HEK293 (cell line): Measurements from ENCODE around the gene LCN12.

Experiments
- BCL11A ChIP-seq: fragments of 450-650 bp; formaldehyde crosslinking; IDR thresholded peaks from 2 replicates; pipeline ENCODE4 v1.5.1; 2016; ENCODE audit warnings: low read depth, missing biosample characterization, missing genetic modification characterization
- GLI2 ChIP-seq: fragments of 450-650 bp; formaldehyde crosslinking; IDR thresholded peaks from 2 replicates; pipeline ENCODE4; 2017; ENCODE audit warnings: missing biosample characterization, missing genetic modification characterization, low read depth, borderline replicate concordance
- PRDM1 ChIP-seq: fragments of 450-650 bp; formaldehyde crosslinking; IDR thresholded peaks from 2 replicates; pipeline ENCODE4; 2016; ENCODE audit warnings: missing biosample characterization, missing genetic modification characterization
- RBAK ChIP-seq: fragments of 450-650 bp; formaldehyde crosslinking; IDR thresholded peaks from 2 replicates; pipeline ENCODE4 v1.5.1; 2016; ENCODE audit warnings: missing biosample characterization, missing genetic modification characterization
- ZBTB7A ChIP-seq: fragments of 450-650 bp; formaldehyde crosslinking; IDR thresholded peaks from 2 replicates; pipeline ENCODE4 v1.5.1; 2016; ENCODE audit warnings: low read depth, missing biosample characterization, missing genetic modification characterization
- ZNF23 ChIP-seq: fragments of 450-650 bp; formaldehyde crosslinking; IDR thresholded peaks from 2 replicates; pipeline ENCODE4 v1.5.1; 2016; ENCODE audit warnings: missing biosample characterization, missing genetic modification characterization, borderline replicate concordance
- ZNF350 ChIP-seq: fragments of 450-650 bp; formaldehyde crosslinking; IDR thresholded peaks from 2 replicates; pipeline ENCODE4 v1.5.0; 2017; ENCODE audit warnings: missing biosample characterization, mild to moderate bottlenecking, missing genetic modification characterization
- ZNF548 ChIP-seq: fragments of 450-650 bp; formaldehyde crosslinking; IDR thresholded peaks from 2 replicates; pipeline ENCODE4 v1.5.1; 2016; ENCODE audit warnings: missing biosample characterization, missing genetic modification characterization
- ZNF596 ChIP-seq: fragments of 450-650 bp; IDR thresholded peaks from 2 replicates; pipeline ENCODE4 v1.5.0; 2018; ENCODE audit warnings: missing biosample characterization, mild to moderate bottlenecking, missing genetic modification characterization, moderate library complexity
- ZNF610 ChIP-seq: fragments of 450-650 bp; formaldehyde crosslinking; IDR thresholded peaks from 2 replicates; pipeline ENCODE4 v1.5.1; 2016; ENCODE audit warnings: missing biosample characterization, missing genetic modification characterization, borderline replicate concordance
- TF ChIP-seq, protein P1 (sequence below): fragments of 450-650 bp; formaldehyde crosslinking; IDR thresholded peaks from 2 replicates; pipeline ENCODE4 v1.5.1; 2016; ENCODE audit warnings: missing biosample characterization, missing genetic modification characterization

DNA sequence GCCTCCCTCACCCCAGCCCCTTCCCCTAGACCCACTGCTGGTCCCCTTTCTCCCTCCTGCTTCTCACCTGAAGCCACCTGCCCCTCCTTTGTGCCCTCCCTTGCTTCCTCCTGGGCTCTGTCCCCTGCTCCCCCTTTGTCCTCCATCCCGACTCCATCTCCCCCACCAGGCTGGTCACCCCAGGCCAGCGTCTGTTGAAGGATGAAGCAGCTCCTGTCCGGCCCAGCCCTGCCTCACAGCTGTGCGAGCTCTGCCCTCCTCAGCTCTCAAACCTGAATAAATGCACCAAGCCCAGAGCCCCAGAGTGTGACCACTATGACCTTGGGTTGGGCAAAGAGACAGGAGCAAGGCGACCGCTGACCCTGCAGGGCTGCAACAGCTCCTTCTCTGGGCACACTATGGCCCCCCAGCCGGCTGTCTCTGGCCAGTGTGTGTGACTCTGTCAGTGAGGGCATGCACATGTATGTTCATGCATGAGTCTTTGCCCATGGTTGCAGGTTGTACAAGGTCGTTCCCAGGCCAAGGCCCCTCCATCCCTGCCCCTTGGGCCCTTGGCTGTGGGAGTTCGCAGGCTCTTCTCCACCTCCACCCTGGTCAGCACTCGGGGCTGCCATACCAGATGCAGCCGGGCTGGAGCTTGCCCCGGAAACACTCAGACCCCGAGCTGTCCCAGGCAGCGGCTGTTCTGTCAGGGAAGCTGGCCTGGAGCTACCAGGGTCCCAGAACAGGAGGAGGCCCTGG lies 3.3 kb downstream of the LCN12 start:
- TF ChIP-seq GLI2 (tag by site-specific recombination), result no peak
- no peak for TF ChIP-seq ZNF548 (tag by site-specific recombination)
- TF ChIP-seq, protein P1, sequence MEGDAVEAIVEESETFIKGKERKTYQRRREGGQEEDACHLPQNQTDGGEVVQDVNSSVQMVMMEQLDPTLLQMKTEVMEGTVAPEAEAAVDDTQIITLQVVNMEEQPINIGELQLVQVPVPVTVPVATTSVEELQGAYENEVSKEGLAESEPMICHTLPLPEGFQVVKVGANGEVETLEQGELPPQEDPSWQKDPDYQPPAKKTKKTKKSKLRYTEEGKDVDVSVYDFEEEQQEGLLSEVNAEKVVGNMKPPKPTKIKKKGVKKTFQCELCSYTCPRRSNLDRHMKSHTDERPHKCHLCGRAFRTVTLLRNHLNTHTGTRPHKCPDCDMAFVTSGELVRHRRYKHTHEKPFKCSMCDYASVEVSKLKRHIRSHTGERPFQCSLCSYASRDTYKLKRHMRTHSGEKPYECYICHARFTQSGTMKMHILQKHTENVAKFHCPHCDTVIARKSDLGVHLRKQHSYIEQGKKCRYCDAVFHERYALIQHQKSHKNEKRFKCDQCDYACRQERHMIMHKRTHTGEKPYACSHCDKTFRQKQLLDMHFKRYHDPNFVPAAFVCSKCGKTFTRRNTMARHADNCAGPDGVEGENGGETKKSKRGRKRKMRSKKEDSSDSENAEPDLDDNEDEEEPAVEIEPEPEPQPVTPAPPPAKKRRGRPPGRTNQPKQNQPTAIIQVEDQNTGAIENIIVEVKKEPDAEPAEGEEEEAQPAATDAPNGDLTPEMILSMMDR, result no peak
- no peak for TF ChIP-seq ZNF610 (tag by site-specific recombination)
- no peak for TF ChIP-seq PRDM1
- TF ChIP-seq ZNF596 (tag by site-specific recombination), result no peak
- no peak for TF ChIP-seq ZNF350 (tag by site-specific recombination)
- no peak for TF ChIP-seq ZBTB7A (tag by site-specific recombination)
- TF ChIP-seq RBAK (tag by site-specific recombination), result no peak
- no peak for TF ChIP-seq BCL11A (tag by site-specific recombination)
- TF ChIP-seq ZNF23, result no peak
